ENCODE measurements around the gene PCDHGA1. TPM values are rescaled to one million over a fixed set of nuclear protein-coding genes. Genes with fewer than 3 reads are reported as not detected.

The PCDHGA1 gene
- total RNA-seq, 1 experiment from 2014 or later = 2.2 TPM

DNA sequence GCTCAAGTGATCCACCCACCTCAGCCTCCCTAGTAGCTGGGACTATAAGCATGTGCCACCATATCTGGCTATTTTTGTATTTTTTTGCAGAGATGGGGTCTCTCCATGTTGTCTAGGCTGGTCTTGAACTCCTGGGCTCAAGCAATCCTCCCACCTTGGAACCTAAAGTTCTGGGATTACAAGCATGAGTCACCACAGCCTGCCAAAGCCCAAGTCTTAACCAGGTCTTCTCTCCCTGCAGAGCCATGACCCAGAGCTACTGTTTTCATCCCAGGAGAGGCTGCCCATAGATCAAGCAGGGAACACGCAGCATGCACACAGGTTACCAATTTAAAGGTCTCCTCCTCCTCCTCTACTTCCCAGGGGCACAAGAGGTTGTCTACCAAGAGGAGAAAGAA is 188.3 kb downstream of the PCDHGA1 start:
- no peaks in the 10 kb centered on the region for H3K9me3 ChIP-seq (ENCODE audit: low read depth, low read length, poor library complexity, severe bottlenecking)
- peaks cover 34% of the 10 kb centered on the region for H3K36me3 ChIP-seq (ENCODE audit: insufficient read depth, low read length, poor library complexity, severe bottlenecking)
- H3K27me3 ChIP-seq (replicated peaks; ENCODE audit: insufficient read depth, low read depth, low read length, poor library complexity) = no peaks in the 10 kb centered on the region
- POLR2A ChIA-PET (ENCODE audit: low non-redundant PET) = no interaction called here
- DNase-seq (ENCODE audit: low spot score) = no peak
- CTCF ChIA-PET = no interaction called here
- TF ChIP-seq, protein P1, sequence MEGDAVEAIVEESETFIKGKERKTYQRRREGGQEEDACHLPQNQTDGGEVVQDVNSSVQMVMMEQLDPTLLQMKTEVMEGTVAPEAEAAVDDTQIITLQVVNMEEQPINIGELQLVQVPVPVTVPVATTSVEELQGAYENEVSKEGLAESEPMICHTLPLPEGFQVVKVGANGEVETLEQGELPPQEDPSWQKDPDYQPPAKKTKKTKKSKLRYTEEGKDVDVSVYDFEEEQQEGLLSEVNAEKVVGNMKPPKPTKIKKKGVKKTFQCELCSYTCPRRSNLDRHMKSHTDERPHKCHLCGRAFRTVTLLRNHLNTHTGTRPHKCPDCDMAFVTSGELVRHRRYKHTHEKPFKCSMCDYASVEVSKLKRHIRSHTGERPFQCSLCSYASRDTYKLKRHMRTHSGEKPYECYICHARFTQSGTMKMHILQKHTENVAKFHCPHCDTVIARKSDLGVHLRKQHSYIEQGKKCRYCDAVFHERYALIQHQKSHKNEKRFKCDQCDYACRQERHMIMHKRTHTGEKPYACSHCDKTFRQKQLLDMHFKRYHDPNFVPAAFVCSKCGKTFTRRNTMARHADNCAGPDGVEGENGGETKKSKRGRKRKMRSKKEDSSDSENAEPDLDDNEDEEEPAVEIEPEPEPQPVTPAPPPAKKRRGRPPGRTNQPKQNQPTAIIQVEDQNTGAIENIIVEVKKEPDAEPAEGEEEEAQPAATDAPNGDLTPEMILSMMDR (conservative IDR thresholded peaks at IDR 0.05; ENCODE audit: low read depth, low read length) = no peak
- no peak for TF ChIP-seq EZH2 (IDR thresholded peaks at IDR 0.05; ENCODE audit: borderline replicate concordance, low read depth, low read length, poor library complexity, severe bottlenecking)
- peak overlapping the region; percentile 92 for H3K27ac ChIP-seq (ENCODE audit: low read depth, low read length, poor library complexity, severe bottlenecking)
- no peak overlapping the region for H3K4me3 ChIP-seq (ENCODE audit: low read depth, low read length, poor library complexity, severe bottlenecking)
- peaks cover 75% of the 10 kb centered on the region for H3K4me1 ChIP-seq (ENCODE audit: insufficient read depth, low read length, poor library complexity, severe bottlenecking)
- no TSS peak for BruUV-seq (replicated peaks)
- intact Hi-C loops (cut with micrococcal nuclease; ENCODE audit: unreplicated experiment) = no loop called here

DNA sequence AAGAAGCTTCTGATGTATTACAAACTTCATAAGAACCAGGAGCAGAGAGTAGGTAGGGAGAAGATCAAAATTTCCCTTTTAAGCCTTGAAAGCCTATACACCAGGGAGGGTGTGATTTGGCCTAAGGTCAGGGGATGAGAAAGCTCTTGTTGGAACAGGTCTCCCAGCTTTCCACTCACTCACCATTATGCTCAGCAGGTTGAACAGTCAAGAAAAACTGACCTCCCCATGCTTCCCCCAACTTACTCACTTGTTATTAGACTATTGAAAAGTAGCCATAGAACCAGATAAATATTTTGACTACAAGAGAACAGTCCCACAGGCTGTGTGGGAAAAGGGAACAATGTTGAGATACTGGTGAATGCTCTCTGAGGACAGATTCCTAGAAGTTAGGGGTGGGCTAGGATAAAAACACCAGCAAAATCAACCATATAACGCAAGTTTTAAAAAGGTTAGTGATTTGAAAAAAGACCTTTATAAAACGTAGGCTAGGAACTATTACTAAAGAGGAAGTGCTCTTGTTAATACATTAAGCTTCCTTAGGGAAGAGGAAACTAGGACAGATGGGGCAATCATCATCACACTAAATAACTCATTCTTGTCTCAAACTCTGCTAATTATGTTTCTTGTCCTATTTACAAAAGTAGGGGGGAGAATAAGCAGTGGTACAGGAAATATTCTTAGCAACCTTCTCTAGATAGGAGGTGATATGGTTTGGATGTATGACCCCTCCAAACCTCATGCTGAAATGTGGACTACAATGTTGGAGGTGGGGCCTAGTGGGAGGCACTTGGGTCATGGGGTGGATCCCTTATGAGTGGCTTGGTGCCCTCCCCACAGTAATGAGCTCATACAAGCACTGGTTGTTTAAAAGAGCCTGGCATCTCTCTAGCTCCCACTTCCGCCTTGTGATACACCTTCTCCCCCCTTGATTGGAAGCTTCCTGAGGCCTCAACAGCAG is 189.6 kb downstream of the PCDHGA1 start:
- no peaks in the 10 kb centered on the region for H3K27me3 ChIP-seq (replicated peaks; ENCODE audit: insufficient read depth, low read depth, low read length, poor library complexity)
- TF ChIP-seq, protein P1 (conservative IDR thresholded peaks at IDR 0.05; ENCODE audit: low read depth, low read length) = no peak
- TF ChIP-seq EZH2 (IDR thresholded peaks at IDR 0.05; ENCODE audit: borderline replicate concordance, low read depth, low read length, poor library complexity, severe bottlenecking) = no peak
- intact Hi-C loops (cut with micrococcal nuclease; ENCODE audit: unreplicated experiment) = loop anchor here (5.0 kb wide), 1 partner anchor 123 kb away; the partner anchor contains the start of gene PCDHGB5
- no peaks in the 10 kb centered on the region for H3K9me3 ChIP-seq (ENCODE audit: low read depth, low read length, poor library complexity, severe bottlenecking)
- peak overlapping the region; percentile 81 for H3K27ac ChIP-seq (ENCODE audit: low read depth, low read length, poor library complexity, severe bottlenecking)
- POLR2A ChIA-PET (ENCODE audit: low non-redundant PET) = no interaction called here
- no peak for DNase-seq (ENCODE audit: low spot score)
- CTCF ChIA-PET = no interaction called here
- H3K36me3 ChIP-seq (ENCODE audit: insufficient read depth, low read length, poor library complexity, severe bottlenecking) = peaks cover 40% of the 10 kb centered on the region
- H3K4me1 ChIP-seq (ENCODE audit: insufficient read depth, low read length, poor library complexity, severe bottlenecking) = peaks cover 73% of the 10 kb centered on the region
- BruUV-seq (replicated peaks) = no TSS peak
- no peak overlapping the region for H3K4me3 ChIP-seq (ENCODE audit: low read depth, low read length, poor library complexity, severe bottlenecking)

DNA sequence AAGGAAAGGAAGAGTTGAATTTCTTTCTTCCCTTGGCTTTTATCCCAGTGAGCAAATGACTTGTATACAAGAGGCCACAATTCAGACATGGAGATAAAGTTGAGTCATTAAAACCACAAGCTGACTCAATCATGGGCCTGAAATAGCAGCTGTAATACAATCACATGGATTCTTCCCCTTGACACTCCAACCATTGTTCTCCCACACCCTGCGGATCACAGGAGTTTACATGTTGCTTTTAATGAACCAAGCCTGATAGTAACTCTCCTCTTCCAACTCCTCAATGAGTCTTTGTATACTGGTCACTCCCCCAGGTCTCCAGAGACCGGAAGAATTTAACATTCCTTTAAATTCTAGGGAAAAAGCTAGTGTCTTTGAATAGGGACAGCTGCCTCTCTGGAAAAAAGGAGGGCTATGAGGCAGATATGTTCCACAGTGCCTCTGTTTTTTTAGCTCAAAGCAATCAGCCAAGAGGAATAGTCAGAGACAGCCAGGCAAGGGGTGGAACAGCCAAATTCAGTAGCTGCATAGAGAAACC is 191.0 kb downstream of the PCDHGA1 start:
- peaks cover 39% of the 10 kb centered on the region for H3K36me3 ChIP-seq (ENCODE audit: insufficient read depth, low read length, poor library complexity, severe bottlenecking)
- no TSS peak for BruUV-seq (replicated peaks)
- no peaks in the 10 kb centered on the region for H3K9me3 ChIP-seq (ENCODE audit: low read depth, low read length, poor library complexity, severe bottlenecking)
- ChIA-PET CTCF (interaction anchor here (0.6 to 1.0 kb wide), 3 partner anchors 9 to 321 kb away, joined by 3 to 4 read pairs (median 3); partner anchors contain the start of gene PCDHB11), POLR2A (ENCODE audit: low non-redundant PET) (interaction anchor here (0.5 kb wide), 1 partner anchor 16 kb away, joined by 3 read pairs; no protein-coding TSS in a partner anchor)
- DNase-seq (ENCODE audit: low spot score) = peak; percentile 88
- no peak overlapping the region for H3K4me3 ChIP-seq (ENCODE audit: low read depth, low read length, poor library complexity, severe bottlenecking)
- intact Hi-C loops (cut with micrococcal nuclease; ENCODE audit: unreplicated experiment) = loop anchor here (5.0 kb wide), 1 partner anchor 124 kb away; the partner anchor contains the start of gene PCDHGB5
- H3K27ac ChIP-seq (ENCODE audit: low read depth, low read length, poor library complexity, severe bottlenecking) = peak overlapping the region; percentile 81
- H3K4me1 ChIP-seq (ENCODE audit: insufficient read depth, low read length, poor library complexity, severe bottlenecking) = peaks cover 76% of the 10 kb centered on the region
- TF ChIP-seq, protein P1 (conservative IDR thresholded peaks at IDR 0.05; ENCODE audit: low read depth, low read length) = no peak
- no peak for TF ChIP-seq EZH2 (IDR thresholded peaks at IDR 0.05; ENCODE audit: borderline replicate concordance, low read depth, low read length, poor library complexity, severe bottlenecking)
- no peaks in the 10 kb centered on the region for H3K27me3 ChIP-seq (replicated peaks; ENCODE audit: insufficient read depth, low read depth, low read length, poor library complexity)

All from A673 (cell line).